ENCODE results near the gene NR2E1.

The NR2E1 gene

GRCh38 chr6:108119769-108120141 is 46.1 kb upstream of the NR2E1 start:
- no peak for DNase-seq (ENCODE audit: low read depth)
- TF ChIP-seq, protein P1, sequence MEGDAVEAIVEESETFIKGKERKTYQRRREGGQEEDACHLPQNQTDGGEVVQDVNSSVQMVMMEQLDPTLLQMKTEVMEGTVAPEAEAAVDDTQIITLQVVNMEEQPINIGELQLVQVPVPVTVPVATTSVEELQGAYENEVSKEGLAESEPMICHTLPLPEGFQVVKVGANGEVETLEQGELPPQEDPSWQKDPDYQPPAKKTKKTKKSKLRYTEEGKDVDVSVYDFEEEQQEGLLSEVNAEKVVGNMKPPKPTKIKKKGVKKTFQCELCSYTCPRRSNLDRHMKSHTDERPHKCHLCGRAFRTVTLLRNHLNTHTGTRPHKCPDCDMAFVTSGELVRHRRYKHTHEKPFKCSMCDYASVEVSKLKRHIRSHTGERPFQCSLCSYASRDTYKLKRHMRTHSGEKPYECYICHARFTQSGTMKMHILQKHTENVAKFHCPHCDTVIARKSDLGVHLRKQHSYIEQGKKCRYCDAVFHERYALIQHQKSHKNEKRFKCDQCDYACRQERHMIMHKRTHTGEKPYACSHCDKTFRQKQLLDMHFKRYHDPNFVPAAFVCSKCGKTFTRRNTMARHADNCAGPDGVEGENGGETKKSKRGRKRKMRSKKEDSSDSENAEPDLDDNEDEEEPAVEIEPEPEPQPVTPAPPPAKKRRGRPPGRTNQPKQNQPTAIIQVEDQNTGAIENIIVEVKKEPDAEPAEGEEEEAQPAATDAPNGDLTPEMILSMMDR (IDR thresholded peaks at IDR 0.05; ENCODE audit: low read depth, low read length, missing control alignments), result no peak
- no peak overlapping the region for H3K4me3 ChIP-seq (ENCODE audit: low read depth, low read length)
- in situ Hi-C loops (cut with HindIII; ENCODE audit: low sequenced_read_pairs), result loop anchor here (10.0 kb wide), 1 partner anchor 375 kb away; no protein-coding TSS in a partner anchor

GRCh38 chr6:108120311-108120710 is 45.5 kb upstream of the NR2E1 start:
- TF ChIP-seq, protein P1 (IDR thresholded peaks at IDR 0.05; ENCODE audit: low read depth, low read length, missing control alignments), result no peak

GRCh38 chr6:108121612-108122011 is 44.2 kb upstream of the NR2E1 start:
- no peak overlapping the region for H3K4me3 ChIP-seq (ENCODE audit: low read depth, low read length)
- TF ChIP-seq, protein P1 (IDR thresholded peaks at IDR 0.05; ENCODE audit: low read depth, low read length, missing control alignments), result no peak
- in situ Hi-C loops (cut with HindIII; ENCODE audit: low sequenced_read_pairs), result no loop called here
- no peak for DNase-seq (ENCODE audit: low read depth)

More at GRCh38 chr6:108120311-108120710, 45.5 kb upstream of the NR2E1 start:
- no peak for DNase-seq (ENCODE audit: low read depth)
- H3K4me3 ChIP-seq (ENCODE audit: low read depth, low read length), result no peak overlapping the region
- in situ Hi-C loops (cut with HindIII; ENCODE audit: low sequenced_read_pairs), result no loop called here

DNA sequence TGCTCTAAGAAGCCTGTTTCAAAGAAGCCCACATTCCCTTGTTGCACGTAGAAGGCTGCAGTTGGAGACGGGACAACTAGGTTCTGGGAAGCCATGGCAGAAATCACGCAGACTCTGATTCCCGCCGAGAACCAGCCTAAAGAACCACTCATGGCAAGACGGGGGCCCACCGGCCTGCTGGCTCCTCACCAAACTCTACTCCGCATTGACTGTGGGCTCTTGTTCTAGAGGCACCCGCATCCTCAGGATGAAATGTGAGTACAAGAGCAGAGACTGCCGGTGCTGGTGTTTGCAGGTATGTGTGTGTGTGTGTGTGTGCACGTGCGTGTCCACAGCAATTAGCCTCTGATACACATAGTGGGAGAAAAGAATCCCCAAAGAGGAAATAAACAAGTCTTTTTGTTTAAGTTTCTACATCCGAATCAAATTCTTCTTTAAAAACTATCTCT is 42.3 kb upstream of the NR2E1 start:
- TF ChIP-seq, protein P1 (IDR thresholded peaks at IDR 0.05; ENCODE audit: low read depth, low read length, missing control alignments), result no peak
- in situ Hi-C loops (cut with HindIII; ENCODE audit: low sequenced_read_pairs), result no loop called here
- no peak overlapping the region for H3K4me3 ChIP-seq (ENCODE audit: low read depth, low read length)
- DNase-seq (ENCODE audit: low read depth), result no peak

DNA sequence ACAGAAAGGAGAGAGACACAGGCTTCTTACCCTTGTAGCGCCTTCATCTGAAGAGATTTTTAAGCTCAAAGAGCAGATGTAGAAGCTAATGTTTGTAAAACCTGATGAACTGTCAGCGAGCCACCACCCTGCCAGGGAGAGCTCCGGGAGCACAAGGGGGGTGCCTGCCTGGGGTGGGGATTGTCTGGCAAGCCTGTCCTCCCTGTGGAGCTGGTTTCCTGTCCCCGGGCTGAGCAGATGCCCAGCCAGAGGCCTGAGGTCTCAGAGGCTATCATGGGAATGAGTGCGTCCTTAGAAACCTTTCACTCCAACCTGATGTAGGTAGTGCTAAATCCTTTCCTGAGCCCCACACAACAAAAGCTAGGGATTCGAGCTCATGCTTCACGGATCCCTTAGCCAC is 41.9 kb upstream of the NR2E1 start:
- no peak overlapping the region for H3K4me3 ChIP-seq (ENCODE audit: low read depth, low read length)
- in situ Hi-C loops (cut with HindIII; ENCODE audit: low sequenced_read_pairs), result no loop called here
- TF ChIP-seq, protein P1 (IDR thresholded peaks at IDR 0.05; ENCODE audit: low read depth, low read length, missing control alignments), result no peak
- DNase-seq (ENCODE audit: low read depth), result no peak

- no peak for DNase-seq (ENCODE audit: low read depth)
- in situ Hi-C loops (cut with HindIII; ENCODE audit: low sequenced_read_pairs), result no loop called here
- TF ChIP-seq, protein P1 (IDR thresholded peaks at IDR 0.05; ENCODE audit: low read depth, low read length, missing control alignments), result no peak
- no peak overlapping the region for H3K4me3 ChIP-seq (ENCODE audit: low read depth, low read length)
Observed at GRCh38 chr6:108127056-108127455, 38.8 kb upstream of the NR2E1 start.

DNA sequence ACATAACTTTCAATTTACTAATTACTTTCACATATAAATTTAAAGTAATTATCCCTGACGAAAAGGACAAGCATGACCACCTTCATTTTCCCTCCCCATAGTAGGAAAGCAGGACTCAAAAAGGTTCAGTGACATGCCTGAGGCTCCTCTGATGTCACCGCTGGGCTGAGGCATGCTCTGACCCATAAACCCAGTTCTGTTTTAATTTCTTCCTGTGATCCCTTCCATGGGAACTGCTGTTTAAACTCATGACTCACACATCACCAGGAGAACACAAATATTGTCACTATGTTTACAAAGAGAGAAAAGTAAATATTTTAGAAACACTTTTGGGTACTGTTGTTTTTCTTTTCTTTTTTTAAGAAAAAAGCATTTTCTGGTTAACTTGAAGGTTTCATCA is 38.0 kb upstream of the NR2E1 start:
- in situ Hi-C loops (cut with HindIII; ENCODE audit: low sequenced_read_pairs), result no loop called here
- no peak for DNase-seq (ENCODE audit: low read depth)
- TF ChIP-seq, protein P1 (IDR thresholded peaks at IDR 0.05; ENCODE audit: low read depth, low read length, missing control alignments), result no peak
- H3K4me3 ChIP-seq (ENCODE audit: low read depth, low read length), result no peak overlapping the region

Measured in astrocyte of the cerebellum (primary cell).